GM18520 (cell line): Measurements from ENCODE around the gene GNAS.

Experiments used
- ATAC-seq: cut with Tn5 transposase; IDR thresholded peaks from one replicate; pipeline ENCODE4 v1.9.1; 2021; ENCODE audit not compliant: unreplicated experiment

Gene GNAS

DNA sequence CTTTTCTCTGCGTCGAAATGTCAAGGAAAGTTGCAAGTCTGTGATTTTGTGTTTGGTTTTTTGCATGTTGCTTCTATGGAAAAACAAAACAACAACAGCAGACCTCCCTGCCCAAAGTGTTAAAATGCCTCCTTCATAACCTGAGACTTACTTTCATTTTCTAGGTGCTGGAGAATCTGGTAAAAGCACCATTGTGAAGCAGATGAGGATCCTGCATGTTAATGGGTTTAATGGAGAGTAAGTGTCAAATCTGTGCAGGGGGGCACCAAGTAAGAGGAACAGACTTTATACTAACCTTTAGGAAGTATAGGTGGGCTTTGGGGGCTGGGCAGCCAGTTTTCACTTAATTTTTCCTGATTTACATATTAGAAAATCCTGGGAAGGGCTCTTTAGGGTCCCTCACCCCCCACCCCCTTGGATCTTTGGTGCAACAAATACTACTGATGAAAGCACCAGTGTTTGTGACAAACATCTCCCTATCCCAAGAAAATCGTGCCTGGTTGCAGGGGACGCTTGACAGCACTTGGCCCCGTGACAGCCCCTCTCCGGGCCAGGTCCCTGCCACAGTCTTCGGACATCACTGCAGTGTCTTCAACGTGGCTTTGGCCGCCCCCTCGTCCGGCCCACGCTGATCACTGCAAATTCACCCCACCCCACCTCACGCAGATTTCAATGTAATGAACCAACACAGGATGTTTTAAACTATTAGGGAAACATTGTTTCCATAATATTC is 43.1 kb downstream of the GNAS start:
- ATAC-seq: no peak

DNA sequence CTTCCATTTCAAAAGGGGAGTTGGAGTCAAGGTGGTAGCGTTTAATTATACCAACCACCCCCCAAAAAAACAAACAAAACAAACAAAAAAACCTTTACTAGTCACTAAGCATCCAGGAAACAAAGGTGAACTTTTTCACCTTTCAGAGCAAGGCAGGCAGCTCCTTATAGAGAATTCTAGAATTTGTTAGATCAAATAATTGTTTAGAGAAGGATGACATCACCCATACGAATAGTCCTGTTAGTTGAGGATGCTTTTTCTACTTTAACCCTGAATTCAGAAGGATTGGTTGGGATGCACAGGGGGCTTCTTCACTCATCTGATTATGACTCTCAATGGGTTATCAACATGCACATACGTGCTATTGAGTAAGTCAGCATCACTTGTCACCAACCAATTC is 44.3 kb downstream of the GNAS start:
- no peak for ATAC-seq

DNA sequence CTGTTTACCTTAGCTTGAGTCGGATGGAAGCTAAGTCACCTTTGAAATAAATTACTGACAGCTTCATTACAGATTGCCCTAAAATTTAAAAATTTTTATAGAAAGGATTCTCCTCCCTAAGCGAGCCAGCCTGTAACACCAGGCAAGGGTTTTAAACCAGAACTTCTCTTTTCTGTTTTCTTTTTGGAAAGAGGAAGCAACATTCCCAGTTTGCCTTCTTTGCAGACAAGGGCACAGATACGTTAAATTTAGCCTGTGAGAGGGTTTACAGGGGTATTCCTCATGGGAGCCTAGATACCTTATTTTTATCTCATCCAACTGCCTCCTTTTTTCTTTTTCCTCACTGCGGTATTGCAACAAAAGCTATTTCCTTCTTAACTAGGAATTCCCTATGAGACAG is 45.0 kb downstream of the GNAS start:
- ATAC-seq: no peak

GRCh38 chr20:58898629-58899408 is 46.3 kb downstream of the GNAS start:
- ATAC-seq: no peak

DNA sequence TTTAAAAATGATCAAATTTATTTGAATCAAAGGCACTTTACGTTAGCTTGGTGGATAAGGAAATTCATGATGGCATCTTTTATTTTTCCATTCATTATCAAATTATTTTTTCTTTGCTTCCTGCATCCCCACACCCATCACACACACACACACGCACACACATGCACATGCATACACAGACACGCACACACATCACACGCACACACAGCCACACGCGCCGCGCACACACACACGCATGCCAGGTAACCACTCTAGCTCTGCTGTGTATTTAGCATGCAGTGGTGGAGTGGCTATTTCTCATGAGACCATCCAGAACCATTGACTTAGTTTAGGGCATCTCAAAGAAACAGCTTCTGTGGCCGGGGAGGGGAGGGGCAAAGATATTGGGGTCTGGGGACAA is 47.0 kb downstream of the GNAS start:
- ATAC-seq: no peak

DNA sequence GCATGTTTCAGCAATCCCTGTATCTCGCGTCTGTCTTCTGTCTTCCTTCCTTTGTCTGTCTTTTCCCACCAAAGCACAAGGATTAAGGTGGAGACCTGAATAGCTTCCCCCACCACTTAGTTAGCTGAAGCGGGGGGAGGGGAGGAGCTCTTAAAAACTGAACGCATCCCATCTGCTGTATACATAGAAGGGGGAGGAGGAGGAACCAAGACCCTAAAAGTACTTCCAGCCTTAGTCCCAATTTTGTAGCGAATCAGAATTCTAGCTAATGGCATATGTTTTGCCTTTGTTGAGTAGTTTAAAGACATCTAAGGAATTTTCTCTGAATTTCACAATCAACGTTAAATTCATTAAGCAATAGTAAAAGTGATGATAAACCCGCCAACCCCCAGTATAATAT is 47.9 kb downstream of the GNAS start:
- no peak for ATAC-seq

DNA sequence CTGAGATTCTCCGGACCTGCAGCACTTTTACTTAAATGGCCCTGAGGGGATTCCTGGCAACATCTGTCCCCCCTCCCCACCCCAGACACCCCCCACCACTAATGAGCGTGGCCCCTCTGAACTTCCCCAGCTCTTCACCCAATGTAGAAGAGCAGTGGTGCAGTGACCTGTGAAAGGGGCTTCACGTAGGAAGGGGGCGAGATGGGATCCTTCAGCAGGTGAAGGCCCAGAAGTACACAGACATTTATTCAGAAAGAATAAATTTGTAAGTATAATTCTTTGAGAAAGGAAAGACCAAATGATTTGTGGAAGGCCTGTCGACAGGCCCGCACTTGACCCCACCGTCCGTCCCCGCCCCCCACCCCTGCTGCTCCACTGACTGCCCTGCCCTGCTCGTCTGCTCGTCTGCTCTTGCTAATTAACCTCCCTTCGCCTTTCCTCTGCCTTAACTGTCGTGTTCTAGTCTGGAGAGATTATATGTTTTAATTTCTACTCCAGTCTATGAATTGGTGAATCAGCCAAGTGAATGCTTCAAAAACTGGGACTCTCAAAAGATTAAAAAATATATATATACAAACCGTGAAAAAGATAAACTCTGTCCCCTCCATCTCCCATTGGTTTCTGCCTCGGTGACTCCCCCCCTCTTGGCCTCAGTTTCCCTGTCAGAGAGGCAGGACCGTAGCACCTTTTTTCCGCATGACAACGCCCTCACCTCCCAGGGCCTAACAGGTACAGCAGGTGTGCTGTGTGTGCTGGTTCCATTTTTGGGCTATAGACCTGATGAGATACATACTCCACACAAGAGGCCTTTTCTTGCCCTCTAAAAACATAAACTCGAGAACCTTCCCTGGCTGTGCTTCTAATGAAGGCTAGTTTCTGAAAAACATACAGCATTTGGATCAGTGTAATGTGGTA is 49.2 kb downstream of the GNAS start:
- no peak for ATAC-seq

DNA sequence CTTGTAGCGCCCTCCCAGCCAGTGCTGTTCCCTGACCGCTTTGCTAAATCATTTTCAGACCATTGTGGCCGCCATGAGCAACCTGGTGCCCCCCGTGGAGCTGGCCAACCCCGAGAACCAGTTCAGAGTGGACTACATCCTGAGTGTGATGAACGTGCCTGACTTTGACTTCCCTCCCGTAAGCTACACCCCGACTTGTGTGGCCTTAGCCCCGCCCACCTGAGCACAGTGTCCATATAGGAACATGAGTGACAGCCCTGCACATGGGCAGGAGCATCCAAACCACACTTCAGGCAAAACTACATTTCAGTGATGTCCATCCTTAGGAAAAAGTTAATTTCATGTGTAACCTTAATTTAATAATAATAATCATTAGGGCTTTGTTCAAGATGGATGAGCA is 51.1 kb downstream of the GNAS start:
- ATAC-seq: no peak

DNA sequence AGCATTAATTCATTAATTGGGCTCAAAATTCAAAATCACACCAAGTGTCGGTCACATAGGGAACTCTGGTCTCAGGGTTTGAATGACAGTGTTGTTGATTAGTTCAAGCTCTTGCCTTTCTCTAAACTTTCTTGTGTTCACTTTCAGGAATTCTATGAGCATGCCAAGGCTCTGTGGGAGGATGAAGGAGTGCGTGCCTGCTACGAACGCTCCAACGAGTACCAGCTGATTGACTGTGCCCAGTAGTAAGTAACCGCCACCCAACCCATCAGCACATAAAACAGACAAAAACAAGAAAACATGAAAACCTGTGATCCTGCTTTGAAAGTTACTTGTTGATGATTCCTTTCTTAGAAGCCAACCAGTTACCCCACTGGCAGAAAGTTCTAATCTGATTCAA is 52.7 kb downstream of the GNAS start:
- ATAC-seq: no peak

- no peak for ATAC-seq
Observed at GRCh38 chr20:58906111-58906510, 53.6 kb downstream of the GNAS start.

- peak; percentile 28 for ATAC-seq
Observed at GRCh38 chr20:58906894-58907293, 54.4 kb downstream of the GNAS start.

DNA sequence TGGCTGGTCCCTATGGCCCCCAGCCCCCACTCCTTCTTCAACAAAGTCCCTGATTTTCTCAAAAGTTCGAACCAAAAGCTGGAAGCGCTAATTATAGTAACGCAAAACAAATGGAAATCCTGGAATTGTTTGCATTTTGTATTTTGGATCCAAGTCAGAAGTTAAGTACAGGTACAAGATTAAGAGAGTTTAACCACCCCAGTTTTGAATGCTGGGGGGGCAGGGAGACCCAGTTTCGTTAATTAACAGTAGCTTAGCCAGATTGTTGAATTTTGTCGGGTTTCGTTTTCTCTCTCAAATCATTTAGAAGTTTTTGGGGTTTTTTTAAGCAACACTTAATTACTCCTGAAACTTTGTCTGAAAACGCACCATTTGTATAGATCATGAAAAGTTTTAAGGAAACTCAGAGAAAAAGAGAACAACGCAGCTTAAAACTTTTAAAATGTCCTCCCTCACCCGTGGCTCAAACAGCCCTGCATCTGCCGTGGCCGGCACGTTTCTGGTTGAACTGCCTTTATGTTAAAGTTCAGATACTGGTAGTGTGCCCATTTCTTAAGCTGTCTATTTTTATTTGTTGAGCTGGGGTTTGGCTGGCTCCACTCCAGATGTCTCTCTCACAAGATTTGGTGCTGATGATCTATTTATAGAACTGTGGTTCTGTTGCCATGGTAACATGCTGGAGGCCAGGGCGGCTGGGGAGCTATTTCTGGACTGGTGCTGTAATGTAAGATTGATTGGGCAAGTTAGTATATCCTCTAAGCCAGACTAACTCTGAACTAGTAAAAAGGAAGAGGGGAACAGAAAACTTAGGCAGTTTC is 55.0 kb downstream of the GNAS start:
- peak; percentile 57 for ATAC-seq

DNA sequence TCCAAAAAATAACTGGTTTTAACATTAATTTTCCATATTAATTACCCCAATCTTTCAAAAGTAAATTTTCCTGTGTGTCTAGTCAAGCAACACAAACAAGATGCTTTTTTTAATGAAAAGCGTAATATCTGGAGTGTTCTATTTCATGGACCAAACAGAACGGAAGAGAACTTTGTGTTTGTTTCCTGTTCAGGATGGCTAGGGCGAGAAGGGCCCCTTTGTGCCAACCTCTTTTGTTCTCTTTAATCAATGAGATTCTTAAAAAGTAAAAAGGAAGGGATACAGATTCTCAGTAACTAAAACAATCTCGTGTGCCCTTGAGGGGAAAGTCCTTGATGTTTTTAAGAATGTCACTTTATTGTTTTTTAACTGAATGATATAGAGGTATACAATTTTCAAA is 55.7 kb downstream of the GNAS start:
- no peak for ATAC-seq

DNA sequence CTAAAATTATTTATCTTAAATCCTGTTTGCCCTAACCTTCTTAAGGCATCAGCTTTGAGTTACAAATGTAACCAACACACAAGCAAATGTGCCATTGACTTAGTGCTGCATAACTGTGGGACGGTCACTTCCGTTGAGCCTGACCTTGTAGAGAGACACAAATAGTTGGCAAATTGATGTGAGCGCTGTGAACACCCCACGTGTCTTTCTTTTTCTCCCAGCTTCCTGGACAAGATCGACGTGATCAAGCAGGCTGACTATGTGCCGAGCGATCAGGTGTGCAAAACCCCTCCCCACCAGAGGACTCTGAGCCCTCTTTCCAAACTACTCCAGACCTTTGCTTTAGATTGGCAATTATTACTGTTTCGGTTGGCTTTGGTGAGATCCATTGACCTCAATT is 56.4 kb downstream of the GNAS start:
- ATAC-seq: no peak

DNA sequence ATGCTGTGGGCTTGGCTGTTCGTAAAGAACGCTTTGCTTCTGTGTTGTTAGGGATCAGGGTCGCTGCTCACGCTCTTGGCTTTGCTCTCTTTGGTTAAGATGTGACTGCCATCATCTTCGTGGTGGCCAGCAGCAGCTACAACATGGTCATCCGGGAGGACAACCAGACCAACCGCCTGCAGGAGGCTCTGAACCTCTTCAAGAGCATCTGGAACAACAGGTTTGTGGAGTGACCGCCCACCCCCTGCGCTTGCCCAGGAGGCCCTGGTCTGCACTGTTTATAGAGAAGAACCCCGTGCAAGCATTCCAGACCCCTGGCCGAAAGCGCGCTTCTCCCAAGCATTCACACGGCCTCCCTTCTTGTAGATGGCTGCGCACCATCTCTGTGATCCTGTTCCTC is 57.1 kb downstream of the GNAS start:
- no peak for ATAC-seq

- ATAC-seq: no peak
Observed at GRCh38 chr20:58910473-58910872, 58.0 kb downstream of the GNAS start.

- ATAC-seq: no peak
Observed at GRCh38 chr20:58911309-58911708, 58.8 kb downstream of the GNAS start.

- no peak for ATAC-seq
Observed at GRCh38 chr20:58911970-58912369, 59.5 kb downstream of the GNAS start.

- ATAC-seq: no peak
Observed at GRCh38 chr20:58913079-58913478, 60.6 kb downstream of the GNAS start.

GRCh38 chr20:58918621-58919020 is 66.1 kb downstream of the GNAS start:
- ATAC-seq: no peak

- ATAC-seq: no peak
Observed at GRCh38 chr20:58921564-58921963, 69.0 kb downstream of the GNAS start.
